AG04449 (cell line): ENCODE results near the gene FAM193B.

Source experiments
- CTCF ChIA-PET: fragments of 350-600 bp; formaldehyde crosslinking; extraction: SDS; loops from one replicate; lab custom pipeline; 2021; ENCODE audit warnings: antibody characterized with exemption; lab: Yijun Ruan, JAX
- POLR2A ChIA-PET: fragments of 400-600, 350-600 bp; formaldehyde crosslinking; extraction: SDS; loops from one replicate; lab custom pipeline; 2020; ENCODE audit warnings: antibody characterized with exemption, inconsistent platforms; lab: Yijun Ruan, JAX
- DNase-seq: peaks from one replicate; pipeline ENCODE4 v3.0.0-alpha.2; 2010; ENCODE audit warnings: low read depth, low spot score
- H3K4me3 ChIP-seq: 2 replicates; pipeline ENCODE4 v1.5.1; 2011; ENCODE audit warnings: low read depth, mild to moderate bottlenecking, control low read depth, low read length
- CTCF ChIP-seq: IDR thresholded peaks from one replicate; pipeline ENCODE4 v1.5.1; 2011; ENCODE audit warnings: mild to moderate bottlenecking, moderate library complexity, low read length, control low read depth, inconsistent platforms; ENCODE audit not compliant: insufficient read depth; ENCODE audit errors: missing control alignments

FAM193B gene

DNA sequence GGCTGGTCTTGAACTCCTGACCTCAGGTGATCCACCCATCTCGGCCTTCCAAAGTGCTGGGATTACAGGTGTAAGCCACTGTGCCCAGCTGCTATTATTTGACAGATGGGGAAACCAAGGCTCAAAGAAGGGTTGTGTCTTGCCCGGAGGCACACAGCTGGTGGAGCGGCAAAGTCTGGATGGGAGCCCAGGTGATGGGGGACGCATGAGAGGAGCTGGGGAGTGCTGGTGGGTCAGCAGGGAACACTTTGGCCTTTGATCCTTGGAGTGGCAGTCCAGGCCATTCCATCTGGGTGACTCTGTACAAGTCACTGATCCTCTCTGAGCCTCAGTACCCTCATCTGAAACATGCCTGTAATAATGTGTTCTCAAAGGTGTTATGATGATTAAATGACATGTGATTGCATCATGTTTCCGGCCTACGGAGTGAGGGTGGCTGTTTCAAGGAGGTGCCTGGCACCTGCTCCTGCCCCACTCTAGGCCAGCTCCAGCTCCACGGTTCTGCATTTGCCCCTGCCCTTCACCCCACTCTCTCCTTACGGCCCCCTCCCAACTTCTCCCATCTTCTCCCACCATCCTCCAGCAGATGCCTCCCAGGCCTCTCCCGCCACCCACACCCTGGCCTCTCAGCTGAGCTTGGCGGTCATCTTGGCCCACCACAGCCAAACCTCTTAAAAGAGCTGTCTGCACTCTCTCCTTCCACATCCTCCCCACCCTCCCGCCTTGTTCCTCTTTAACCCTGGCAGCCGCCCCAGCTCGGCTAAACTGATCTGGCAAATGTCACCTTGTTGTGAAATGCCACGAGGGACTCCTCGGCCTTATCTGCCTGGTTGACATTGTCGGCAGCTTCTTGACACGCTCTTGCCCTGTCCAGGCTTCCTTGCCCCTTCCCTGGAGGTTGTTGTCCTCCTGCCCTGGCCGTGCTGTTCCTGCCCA is 75.4 kb downstream of the FAM193B start:
- ChIA-PET POLR2A (interaction anchor here (0.8 to 15.8 kb wide), 5 partner anchors 8 to 31 kb away, joined by 3 to 401 read pairs (median 3); partner anchors contain the start of gene PDLIM7), CTCF (interaction anchor here (1.1 to 16.8 kb wide), 3 partner anchors 17 to 75 kb away, joined by 4 to 261 read pairs (median 168); partner anchors contain the start of gene PDLIM7)
- no peak for TF ChIP-seq CTCF
- DNase-seq: no peak
- no peak overlapping the region for H3K4me3 ChIP-seq

DNA sequence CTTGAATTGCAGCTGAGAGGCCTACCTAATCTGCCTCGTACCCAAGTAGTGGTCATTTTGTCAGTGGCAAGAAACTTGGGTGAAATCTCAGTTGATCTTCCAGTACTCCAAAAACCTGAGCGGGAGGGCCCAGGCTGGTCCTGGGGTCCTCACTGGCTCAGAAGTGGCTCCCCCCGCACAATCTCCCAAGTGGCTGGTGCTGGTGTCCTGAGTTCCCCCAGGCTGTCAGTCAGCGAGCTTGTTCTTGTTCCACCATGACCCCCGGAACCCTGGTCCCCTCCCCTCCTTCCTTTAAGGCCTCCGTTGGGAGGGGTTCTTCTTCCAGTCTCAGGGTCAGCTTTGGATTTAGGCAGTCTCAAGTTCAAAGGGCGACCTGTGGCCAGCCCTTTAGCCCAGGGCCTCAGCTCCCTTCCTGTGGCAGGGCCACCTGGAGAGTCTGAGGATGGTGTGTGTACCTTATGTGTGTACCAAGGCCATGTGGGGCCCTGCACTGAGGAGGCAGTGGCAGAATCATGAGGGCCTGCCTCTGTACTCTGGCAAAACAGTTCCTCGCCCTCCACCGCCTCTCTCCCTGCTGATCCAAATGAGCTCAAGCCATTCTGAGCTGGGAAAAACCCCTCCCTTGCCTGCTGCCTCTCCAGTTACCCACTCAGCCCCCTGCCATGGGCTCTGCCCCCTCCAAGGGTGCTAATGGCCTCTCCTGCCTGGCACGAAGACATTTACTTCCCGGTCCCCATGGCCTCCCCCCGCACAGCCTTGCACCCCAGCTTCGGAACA is 76.5 kb downstream of the FAM193B start:
- CTCF ChIA-PET: interaction anchor here (1.1 to 16.8 kb wide), 3 partner anchors 18 to 74 kb away, joined by 4 to 261 read pairs (median 168); partner anchors contain the start of gene PDLIM7
- TF ChIP-seq CTCF: no peak
- H3K4me3 ChIP-seq: no peak overlapping the region
- DNase-seq: no peak
- POLR2A ChIA-PET: interaction anchor here (0.8 to 15.8 kb wide), 7 partner anchors 14 to 88 kb away, joined by 3 to 401 read pairs (median 3); partner anchors contain the start of gene PDLIM7

GRCh38 chr5:177476531-177477233 is 77.7 kb downstream of the FAM193B start:
- no peak for DNase-seq
- ChIA-PET POLR2A (interaction anchor here (0.7 to 15.8 kb wide), 6 partner anchors 8 to 75 kb away, joined by 3 to 401 read pairs (median 4); partner anchors contain the start of genes DDX41 and PDLIM7), CTCF (interaction anchor here (11.7 to 16.8 kb wide), 2 partner anchors 19 to 21 kb away, joined by 168 to 261 read pairs; partner anchors contain the start of gene PDLIM7)

DNA sequence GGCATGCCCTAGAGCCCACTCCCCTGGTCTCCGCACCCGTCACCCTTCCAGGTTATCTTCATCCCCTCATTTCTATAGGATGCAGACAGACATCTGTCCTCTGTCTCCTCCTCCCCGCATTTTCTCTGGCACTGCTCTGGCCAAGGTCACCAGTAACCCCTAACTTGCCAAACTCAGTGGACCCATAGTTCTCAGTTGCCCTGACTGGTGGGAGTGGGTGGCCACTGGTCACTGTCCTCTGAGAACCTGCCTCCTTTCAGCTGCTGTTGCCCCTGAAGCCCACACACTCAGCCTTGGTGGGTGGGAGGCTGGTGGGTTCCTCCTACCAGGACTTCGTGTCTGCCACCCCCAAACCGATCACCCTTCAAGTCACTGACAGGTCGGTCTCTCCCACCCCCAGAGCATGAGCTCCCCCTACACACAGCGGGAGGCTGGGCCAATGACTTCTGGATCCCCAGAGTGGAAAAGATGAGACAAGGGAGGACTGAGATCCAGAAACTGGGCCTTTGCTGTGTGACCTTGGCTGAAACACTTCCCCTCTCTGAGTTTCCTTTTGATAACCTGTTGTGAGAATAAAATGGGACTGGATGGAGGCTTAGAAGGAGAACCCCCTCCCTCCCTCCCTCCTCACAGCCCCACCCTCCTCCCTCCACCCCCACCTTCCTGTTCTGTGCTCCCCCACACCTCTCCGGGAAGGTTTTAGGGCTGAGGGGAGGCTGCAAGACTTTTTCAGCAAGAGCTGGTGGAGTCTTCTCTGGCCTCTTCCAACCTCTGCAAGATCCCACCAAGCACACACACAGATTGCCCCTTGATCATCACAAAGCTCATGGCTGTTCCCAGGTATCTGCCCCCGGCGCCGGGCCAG is 78.6 kb downstream of the FAM193B start:
- TF ChIP-seq CTCF: no peak
- DNase-seq: no peak
- H3K4me3 ChIP-seq: no peak overlapping the region
- ChIA-PET CTCF (interaction anchor here (11.7 to 16.8 kb wide), 2 partner anchors 20 kb away, joined by 168 to 261 read pairs; partner anchors contain the start of gene PDLIM7), POLR2A (interaction anchor here (1.2 to 15.8 kb wide), 3 partner anchors 18 to 74 kb away, joined by 3 to 401 read pairs (median 4); partner anchors contain the start of genes DDX41 and PDLIM7)

More at GRCh38 chr5:177476531-177477233, 77.7 kb downstream of the FAM193B start:
- no peak for TF ChIP-seq CTCF
- H3K4me3 ChIP-seq: no peak overlapping the region
